Gastrocnemius medialis (tissue), 4 donors: ENCODE measurements around the gene TOR2A. TPM values are rescaled to one million over a fixed set of nuclear protein-coding genes. Genes with fewer than 3 reads are reported as not detected.
A peak's percentile ranks its signal among the peaks of the same experiment; 100 is the strongest.

Source experiments
- ATAC-seq, 2 donors: fragments of 150-250 bp; one replicate each; pipeline ENCODE4 v1.9.1; 2016
- DNase-seq, 2 donors: peaks; one replicate each; pipeline ENCODE4 v3.0.0-alpha.2; 2019
- H3K27ac ChIP-seq, 4 donors: fragments of 200-600 bp; sonication (generic); 1 replicate in 1 of 4; 2 replicates in 3 of 4; pipeline ENCODE4 v1.5.1; 2016 to 2018; ENCODE audit warnings: mild to moderate bottlenecking in 2 of 4, moderate library complexity in 1 of 4
- H3K27me3 ChIP-seq, 3 donors: fragments of 200-600 bp; sonication (generic) in 2 of 3; 1 replicate in 1 of 3; 2 replicates in 2 of 3; pipeline versions ENCODE4 v1.5.1 to v1.6.0; 2016 to 2019; ENCODE audit warnings: mild to moderate bottlenecking in 1 of 3, moderate library complexity in 1 of 3
- H3K36me3 ChIP-seq, 2 donors: fragments of 200-600 bp; sonication (generic) in 1 of 2; one replicate each; pipeline ENCODE4 v1.5.1; 2017 to 2018
- H3K4me1 ChIP-seq, 2 donors: fragments of 200-600 bp; sonication (generic) in 1 of 2; one replicate each; pipeline ENCODE4 v1.5.1; 2016 to 2017; ENCODE audit warnings: mild to moderate bottlenecking in 2 of 2
- H3K4me3 ChIP-seq, 4 donors: fragments of 200-600 bp; sonication (generic) in 3 of 4; 1 replicate in 1 of 4; 2 replicates in 3 of 4; pipeline ENCODE4 v1.5.1; 2016 to 2019; ENCODE audit warnings: mild to moderate bottlenecking in 2 of 4
- H3K9me3 ChIP-seq, 3 donors: fragments of 200-600 bp; sonication (generic) in 2 of 3; 1 replicate in 1 of 3; 2 replicates in 2 of 3; pipeline ENCODE4 v1.5.1; 2016 to 2019
- POLR2A ChIP-seq, 2 donors: fragments of 450-650 bp; IDR thresholded peaks; one replicate each; pipeline ENCODE4 v1.6.1; 2017; ENCODE audit warnings: antibody characterized with exemption in 2 of 2, mild to moderate bottlenecking in 2 of 2, moderate library complexity in 2 of 2
- in situ Hi-C, 4 donors: fragments of 200-750 bp; cut with MboI; loops; one replicate each; pipeline versions ENCODE4 v1.15.0 to v1.8.0; 2017; ENCODE audit warnings: low sequenced_read_pairs in 4 of 4
- intact Hi-C: fragments of 100-400 bp; cut with DNase I; formaldehyde crosslinking; loops from one replicate; pipeline ENCODE4 v1.15.1; 2023; ENCODE audit warnings: low total_unique reads
- total RNA-seq, 4 donors: library from RNA; depleted of rRNA; stranded (reverse); fragments of >200 nt; gene quantifications; one replicate each; pipeline versions ENCODE4 v1.1.0 to v1.2.3, GENCODE V29; 2016
- TF ChIP-seq, protein P1 (sequence below), 5 experiments: fragments of 450-650 bp in 3 of 5; fragments of 200-600 bp in 2 of 5; sonication (generic) in 2 of 5; IDR thresholded peaks in 4 of 5; conservative IDR thresholded peaks in 1 of 5; 1 replicate in 4 of 5; 2 replicates in 1 of 5; pipeline ENCODE4 v1.5.1; 2016 to 2019; ENCODE audit warnings: antibody characterized with exemption in 5 of 5, mild to moderate bottlenecking in 3 of 5, moderate library complexity in 3 of 5

TOR2A gene
- total RNA-seq, 4 donors from 2014 or later: 3.2 to 10.6 (median 9.6) TPM

DNA sequence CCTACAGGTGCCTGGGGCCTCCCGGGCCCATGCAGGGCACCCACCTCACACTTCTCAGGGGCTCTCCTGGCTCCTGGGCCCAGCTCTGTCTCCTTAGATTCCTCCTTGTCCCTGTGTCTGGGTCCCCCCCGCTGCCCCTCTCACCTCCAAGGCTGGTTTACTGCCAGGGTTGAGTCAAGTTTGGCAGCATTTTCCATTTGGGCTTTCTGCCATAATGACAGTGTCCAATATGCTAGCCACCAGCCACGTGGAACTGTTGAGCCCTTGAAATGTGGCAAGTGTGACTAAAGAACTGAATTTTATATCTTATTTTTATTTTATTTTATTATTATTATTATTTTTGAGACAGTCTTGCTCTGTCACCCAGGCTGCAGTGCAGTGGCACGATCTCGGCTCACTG is 17.3 kb downstream of the TOR2A start:
- Histone ChIP-seq H3K4me3 (no peak overlapping the region), H3K36me3 (no peaks in the 10 kb centered on the region), H3K27me3 (no peaks in the 10 kb centered on the region), H3K9me3 (no peaks in the 10 kb centered on the region), H3K4me1 (peaks cover 12 to 14% of the 10 kb centered on the region in 2 donors), H3K27ac (no peak overlapping the region)
- intact Hi-C loops (no loop called here), in situ Hi-C loops (no loop called here)
- no peak for ATAC-seq
- no peak for DNase-seq
- TF ChIP-seq POLR2A (IDR thresholded peaks at IDR 0.05): no peak
- TF ChIP-seq, protein P1, sequence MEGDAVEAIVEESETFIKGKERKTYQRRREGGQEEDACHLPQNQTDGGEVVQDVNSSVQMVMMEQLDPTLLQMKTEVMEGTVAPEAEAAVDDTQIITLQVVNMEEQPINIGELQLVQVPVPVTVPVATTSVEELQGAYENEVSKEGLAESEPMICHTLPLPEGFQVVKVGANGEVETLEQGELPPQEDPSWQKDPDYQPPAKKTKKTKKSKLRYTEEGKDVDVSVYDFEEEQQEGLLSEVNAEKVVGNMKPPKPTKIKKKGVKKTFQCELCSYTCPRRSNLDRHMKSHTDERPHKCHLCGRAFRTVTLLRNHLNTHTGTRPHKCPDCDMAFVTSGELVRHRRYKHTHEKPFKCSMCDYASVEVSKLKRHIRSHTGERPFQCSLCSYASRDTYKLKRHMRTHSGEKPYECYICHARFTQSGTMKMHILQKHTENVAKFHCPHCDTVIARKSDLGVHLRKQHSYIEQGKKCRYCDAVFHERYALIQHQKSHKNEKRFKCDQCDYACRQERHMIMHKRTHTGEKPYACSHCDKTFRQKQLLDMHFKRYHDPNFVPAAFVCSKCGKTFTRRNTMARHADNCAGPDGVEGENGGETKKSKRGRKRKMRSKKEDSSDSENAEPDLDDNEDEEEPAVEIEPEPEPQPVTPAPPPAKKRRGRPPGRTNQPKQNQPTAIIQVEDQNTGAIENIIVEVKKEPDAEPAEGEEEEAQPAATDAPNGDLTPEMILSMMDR (IDR thresholded peaks at IDR 0.05 in 4 of 5, conservative IDR thresholded peaks at IDR 0.05 in 1 of 5): no peak

DNA sequence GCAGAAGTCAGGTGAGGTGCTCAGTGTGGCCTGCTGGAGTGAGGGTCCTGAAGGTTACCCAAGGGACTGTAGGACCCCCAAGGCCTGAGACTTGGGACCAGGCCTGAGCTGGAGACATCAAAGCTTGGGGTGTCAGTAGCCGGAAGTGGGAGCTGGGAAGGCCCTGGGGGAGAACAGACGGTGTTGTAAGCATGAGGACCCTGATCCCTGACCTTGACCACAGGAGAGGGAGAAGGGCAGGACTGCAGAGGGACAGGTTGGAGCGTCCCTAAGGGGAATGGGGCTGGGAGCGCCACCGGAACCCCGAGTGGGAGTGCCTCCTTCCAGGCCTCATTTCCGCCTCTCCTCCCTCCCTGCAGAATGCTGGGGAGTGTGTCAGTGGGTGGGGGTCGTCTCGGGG is 18.7 kb downstream of the TOR2A start:
- H3K9me3 ChIP-seq: no peaks in the 10 kb centered on the region
- peak overlapping the region; percentile 84 to 86 (median 84) for H3K27ac ChIP-seq
- intact Hi-C loops (loop anchor here (1.0 kb wide), 1 partner anchor 18 kb away; no protein-coding TSS in a partner anchor), in situ Hi-C loops (no loop called here)
- H3K4me1 ChIP-seq: peaks cover 12 to 14% of the 10 kb centered on the region in 2 donors
- H3K36me3 ChIP-seq: no peaks in the 10 kb centered on the region
- TF ChIP-seq, protein P1 (IDR thresholded peaks at IDR 0.05 in 4 of 5, conservative IDR thresholded peaks at IDR 0.05 in 1 of 5): no peak
- no peak for TF ChIP-seq POLR2A (IDR thresholded peaks at IDR 0.05)
- DNase-seq (no peak), ATAC-seq (no peak)
- no peaks in the 10 kb centered on the region for H3K27me3 ChIP-seq
- H3K4me3 ChIP-seq: peak overlapping the region; percentile 74 to 85 (median 78)

DNA sequence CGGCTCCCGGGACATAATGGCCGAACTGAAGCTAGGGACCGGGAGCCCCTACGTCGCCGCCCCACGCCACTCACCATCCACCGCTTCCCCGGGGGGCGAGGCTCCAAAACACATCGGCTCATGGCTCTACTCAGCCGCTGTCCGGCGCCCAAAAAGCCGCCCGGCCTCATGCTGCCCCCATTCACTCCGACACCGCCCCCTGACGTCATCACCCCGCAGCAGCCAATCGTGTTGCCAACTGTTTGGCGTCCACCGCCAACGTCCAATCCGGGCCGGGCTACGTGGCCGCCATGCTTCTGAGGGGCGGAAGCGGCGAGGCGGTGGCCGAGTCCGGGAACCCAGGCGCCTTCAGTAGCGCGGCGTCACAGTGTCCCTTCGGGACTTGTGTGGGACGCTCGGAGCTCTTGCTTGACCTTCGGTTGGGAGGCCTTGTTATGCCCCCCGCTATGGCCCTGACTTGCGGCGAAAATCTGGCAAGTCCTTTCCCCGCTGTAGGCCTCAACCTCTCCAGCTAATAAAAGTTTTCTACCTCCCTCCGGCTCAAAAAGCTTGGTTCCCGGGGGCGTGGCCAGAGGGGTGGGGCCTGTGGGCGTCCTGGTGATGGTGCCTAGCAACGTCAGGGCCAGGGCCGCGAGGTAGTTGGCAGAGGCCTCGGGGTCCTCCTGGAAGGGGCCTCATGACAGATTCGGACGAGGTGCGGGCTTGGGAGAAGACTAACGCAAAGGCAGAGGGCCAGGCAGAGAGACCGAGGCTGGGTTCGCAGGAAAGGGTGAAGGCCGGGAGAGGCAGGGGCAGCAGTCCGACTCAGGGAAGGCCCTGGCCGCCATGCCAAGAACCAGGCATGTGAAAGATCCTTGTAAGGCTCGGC is 19.4 kb downstream of the TOR2A start, which contains the start of the genes PTRH1 and TTC16:
Gene PTRH1, minus strand, starts transcription at position 194 of the 868 bp plus-strand sequence. Its CDS starts 24 bp downstream, at position 170.
Gene TTC16, plus strand, starts transcription at position 610 of the 868 bp plus-strand sequence. Its CDS starts 67 bp downstream, at position 677.
- DNase-seq: peak; percentile 95 to 96
- no peaks in the 10 kb centered on the region for H3K9me3 ChIP-seq
- peak within 1 kb of the TSS; percentile 84 to 86 (median 84) for H3K27ac ChIP-seq
- H3K27me3 ChIP-seq: no peaks in the 10 kb centered on the region
- peak; percentile 94 to 96 for ATAC-seq
- H3K4me3 ChIP-seq: peak within 1 kb of the TSS; percentile 74 to 85 (median 78)
- TF ChIP-seq POLR2A (IDR thresholded peaks at IDR 0.05): peak; percentile 71 to 78
- TF ChIP-seq, protein P1 (IDR thresholded peaks at IDR 0.05 in 4 of 5, conservative IDR thresholded peaks at IDR 0.05 in 1 of 5): no peak
- no peaks in the 10 kb centered on the region for H3K36me3 ChIP-seq
- intact Hi-C loops (loop anchor here (1.0 to 2.0 kb wide), 3 partner anchors 15 to 33 kb away; no protein-coding TSS in a partner anchor), in situ Hi-C loops (no loop called here)
- H3K4me1 ChIP-seq: peaks cover 12 to 14% of the 10 kb centered on the region in 2 donors

DNA sequence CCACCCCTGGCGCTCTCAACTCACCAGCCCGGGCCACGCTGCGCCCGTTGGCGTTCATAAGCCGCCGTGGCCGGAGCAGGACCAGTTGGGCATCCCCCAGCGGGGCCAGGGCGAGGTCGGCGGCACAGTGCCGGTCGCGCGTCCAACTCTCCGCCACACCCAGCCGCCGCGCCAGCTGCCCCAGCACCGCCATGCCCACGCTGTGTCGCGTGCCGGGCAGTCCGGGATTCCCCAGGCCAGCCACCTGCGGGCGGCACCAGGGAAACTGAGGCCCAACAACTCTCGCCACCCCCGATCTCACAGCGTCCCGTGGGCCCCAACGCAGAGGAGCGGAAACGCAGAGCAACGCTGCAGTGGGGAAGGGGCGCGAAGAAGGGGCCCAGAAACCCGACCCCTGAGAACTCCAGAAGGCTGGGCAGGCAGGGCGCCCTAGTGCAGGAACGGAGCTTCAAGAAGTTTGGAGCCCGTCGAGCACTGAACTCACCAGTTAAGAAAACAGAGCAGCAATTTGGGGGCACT is 20.1 kb downstream of the TOR2A start:
- Histone ChIP-seq H3K36me3 (no peaks in the 10 kb centered on the region), H3K4me3 (peak overlapping the region; percentile 74 to 85 (median 78)), H3K4me1 (peaks cover 12 to 14% of the 10 kb centered on the region in 2 donors), H3K27ac (peak overlapping the region; percentile 84 to 86 (median 84)), H3K9me3 (no peaks in the 10 kb centered on the region), H3K27me3 (no peaks in the 10 kb centered on the region)
- ATAC-seq: peak; percentile 21 to 26
- in situ Hi-C loops (no loop called here), intact Hi-C loops (loop anchor here (1.0 to 5.0 kb wide), 3 partner anchors 15 to 103 kb away; partner anchors contain the start of gene STXBP1)
- DNase-seq: peak in 1 of 2 donors; percentile 33
- TF ChIP-seq POLR2A (IDR thresholded peaks at IDR 0.05): no peak
- TF ChIP-seq, protein P1 (IDR thresholded peaks at IDR 0.05 in 4 of 5, conservative IDR thresholded peaks at IDR 0.05 in 1 of 5): no peak
